Middle frontal gyrus (tissue), 1 donor: Measurements from ENCODE around the gene MIER2.
"Not testable (repeated sequence)": the region's sequence is repeated elsewhere in the genome, so short reads cannot be mapped to it uniquely, and the experiment has no call there.

Experiments used
- DNase-seq: peaks from one replicate; pipeline ENCODE4 v3.0.0-alpha.2; 2015; ENCODE audit warnings: low spot score; ENCODE audit errors: extremely low spot score

Gene MIER2

DNA sequence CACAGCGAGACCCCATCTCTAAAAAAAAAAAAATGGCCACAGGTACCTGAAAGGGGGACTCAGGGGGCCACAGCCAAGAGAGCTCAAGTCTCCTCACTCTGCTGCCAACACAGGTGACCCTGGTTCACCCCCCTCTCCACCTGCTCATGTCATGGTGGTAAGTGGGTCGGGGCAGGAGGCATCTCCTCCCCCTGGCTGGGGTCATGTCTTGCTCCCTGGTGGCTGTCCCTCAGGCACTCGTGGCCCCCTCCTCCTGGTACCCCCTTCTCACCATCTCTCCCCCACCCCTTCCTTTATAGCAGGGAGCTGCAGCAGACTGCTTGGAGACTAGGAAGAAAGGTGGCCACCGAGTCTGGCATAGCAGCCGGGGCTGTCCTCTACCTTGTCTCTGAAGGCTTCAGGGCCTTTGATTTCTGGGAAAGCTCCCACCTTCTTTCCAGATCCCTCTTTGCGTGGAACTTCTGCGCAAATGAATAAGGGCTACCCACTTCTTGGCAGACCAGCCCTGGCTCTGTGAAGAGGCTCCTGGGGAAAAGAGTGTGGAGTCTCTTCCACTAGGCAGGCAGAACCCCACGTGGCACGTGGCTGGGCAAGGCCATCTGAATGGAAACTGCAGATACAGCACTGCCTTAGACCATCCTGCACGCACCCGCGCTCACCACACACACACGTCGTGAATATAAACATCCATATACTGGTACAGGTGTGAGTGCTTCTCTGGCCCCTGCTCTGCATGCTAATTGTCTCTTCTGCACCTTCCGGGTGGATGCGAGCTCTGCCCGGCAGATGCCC lies 20.1 kb upstream of the MIER2 start:
- DNase-seq, result no peak

DNA sequence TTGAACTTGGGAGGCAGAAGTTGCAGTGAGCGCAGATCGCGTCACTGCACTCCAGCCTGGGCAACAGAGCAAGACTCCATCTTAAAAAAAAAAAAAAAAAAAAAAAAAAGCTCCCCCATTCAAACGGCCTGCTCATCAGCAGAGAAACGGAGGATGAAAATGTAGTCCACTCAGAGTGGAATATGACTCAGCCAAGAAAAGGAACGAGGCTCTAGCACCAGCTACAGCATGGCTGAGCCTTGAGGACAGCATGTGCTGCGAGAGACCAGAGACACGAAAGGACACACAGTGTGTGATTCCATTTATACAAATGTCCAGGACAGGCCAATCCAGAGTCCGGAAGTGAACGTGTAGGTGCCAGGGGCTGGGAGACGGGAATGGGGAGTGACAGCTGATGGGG lies 18.1 kb upstream of the MIER2 start:
- DNase-seq, result no peak

DNA sequence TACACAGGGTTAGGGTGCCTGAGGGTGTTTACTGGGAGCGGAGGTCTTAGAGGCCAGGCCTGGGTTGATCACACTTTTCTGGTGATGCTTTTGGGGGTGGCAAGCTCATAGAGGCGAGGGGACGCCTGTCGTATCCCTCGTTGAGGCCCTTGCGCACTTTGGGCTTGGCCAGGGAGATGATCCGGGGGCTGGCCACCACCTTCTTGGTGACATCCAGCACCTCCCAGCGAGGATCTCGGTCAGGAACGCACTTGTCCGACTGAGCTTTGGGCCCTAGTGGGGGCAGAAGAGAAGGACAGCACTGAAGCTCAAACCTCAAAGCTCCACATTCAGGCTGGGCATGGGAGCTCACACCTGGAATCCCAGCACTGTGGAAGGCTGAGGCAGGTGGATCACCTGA lies 17.6 kb upstream of the MIER2 start:
- DNase-seq, result no peak

DNA sequence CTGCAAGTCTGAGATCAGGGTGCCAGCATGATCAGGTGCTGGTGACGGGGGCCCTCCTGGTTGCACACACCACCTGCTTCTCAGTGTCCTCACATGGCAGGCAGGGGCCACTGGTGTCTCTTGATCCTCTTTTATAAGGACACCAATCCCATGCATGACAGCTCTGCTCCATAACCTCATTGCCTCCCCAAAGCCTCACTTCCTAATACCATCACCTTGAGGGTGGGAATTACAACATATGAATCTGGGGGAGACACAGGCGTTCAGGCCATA lies 15.0 kb upstream of the MIER2 start:
- DNase-seq, result no peak

DNA sequence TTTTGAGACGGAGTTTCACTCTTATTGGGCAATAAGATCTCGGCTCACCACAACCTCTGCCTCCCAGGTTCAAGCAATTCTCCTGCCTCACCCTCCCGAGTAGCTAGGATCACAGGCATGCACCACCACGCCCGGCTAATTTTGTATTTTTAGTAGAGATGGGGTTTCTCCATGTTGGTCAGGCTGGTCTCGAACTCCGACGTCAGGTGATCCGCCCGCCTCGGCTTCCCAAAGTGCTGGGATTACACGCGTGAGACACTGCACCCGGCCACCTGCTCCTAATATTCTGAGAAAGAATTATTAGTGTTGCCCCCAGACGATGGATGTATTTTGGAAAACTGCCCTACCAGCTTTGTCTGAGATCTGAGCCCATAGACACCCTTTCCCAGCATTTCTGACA lies 10.9 kb upstream of the MIER2 start:
- DNase-seq, result not testable (repeated sequence)

DNA sequence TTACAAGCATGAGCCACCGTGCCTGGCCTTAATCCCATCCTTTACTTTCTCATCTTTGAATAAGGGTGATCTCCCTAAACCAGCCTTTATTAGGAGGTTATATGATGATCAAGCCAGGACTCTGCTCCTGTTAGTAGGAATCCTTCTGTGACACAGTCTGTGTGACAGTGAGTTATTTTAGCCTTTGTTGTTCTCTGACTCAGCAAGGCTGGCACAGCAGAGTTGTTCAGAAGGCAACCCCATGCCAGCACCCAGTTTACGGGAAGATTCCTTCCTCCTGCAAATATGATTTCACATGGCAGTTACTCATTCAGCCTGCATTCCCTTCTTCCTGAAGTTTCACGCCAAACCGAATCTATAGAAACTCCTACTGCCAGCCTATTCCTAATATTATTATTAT lies 10.5 kb upstream of the MIER2 start:
- no peak for DNase-seq

DNA sequence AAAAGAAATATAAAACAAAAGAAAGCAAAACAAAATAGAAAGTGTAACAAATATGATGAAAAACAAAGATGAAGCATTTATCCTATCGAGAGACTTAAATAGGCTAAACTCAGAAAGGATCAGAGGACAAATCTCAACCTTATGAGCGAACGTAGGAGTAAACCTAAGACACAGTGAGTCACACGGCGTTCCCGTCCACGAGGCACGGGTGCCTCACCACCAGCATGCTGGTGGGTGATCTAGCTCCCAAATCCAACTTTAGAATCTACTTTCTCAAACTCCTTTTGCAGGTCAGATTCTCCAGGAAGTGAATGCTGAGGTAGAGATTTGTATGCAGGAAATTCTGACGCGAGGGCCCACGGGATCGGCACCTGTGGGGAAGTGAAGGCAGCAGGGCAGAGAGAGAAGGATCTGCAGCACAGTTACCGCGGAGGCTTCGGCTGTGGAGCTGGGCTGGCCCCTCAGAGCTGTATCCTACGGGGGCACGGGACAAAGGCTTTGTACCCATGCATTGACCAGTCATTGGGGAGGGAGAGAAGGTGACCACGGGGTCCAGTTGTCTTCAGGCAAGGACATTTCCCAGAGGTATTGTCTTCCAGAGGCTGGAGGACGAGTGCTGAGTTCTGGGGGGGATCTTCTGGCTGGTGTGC lies 7.5 kb upstream of the MIER2 start:
- DNase-seq, result no peak

DNA sequence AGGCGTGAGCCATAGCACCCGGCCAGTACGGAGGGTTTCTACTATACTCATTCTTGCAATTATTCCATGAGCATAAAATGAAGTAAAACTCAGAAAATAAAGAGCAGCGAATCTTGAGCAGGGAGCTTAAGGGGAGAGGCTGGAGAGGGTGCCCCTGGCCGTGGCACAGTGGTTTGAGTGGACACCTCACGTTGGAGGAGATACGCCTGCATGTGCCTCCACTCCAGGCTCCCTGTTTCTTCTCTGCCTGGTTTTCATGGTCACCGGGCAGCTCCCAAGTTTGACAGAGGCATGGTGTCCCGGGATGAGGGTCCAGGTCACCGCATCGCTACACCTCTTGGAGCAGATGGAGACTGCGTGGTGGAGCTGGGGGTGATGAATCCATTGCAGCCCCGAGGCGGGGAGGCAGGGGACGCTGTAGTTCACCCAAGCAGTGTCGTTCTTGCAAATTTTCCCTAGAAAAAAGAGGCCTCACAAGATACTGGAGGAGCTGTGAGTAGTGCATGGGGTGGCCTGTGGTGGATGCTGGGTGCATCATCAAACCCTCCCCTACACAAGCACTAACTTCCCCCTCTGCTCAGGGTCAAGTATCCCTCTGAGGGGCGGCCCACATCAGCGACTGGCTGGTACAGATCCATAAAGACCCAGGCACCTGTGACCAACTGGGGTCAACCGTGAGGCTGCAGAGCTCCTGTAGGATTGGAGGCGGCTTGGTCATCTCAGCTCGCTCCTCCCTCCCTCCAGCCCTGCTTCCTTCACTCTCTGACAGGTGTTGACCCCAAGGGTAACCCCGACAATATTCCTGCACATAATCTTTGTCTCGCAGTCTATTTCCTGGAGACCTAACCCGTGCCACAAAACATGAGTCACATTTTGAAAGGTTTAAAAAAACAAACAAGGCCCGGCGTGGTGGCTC lies 3.6 kb upstream of the MIER2 start:
- no peak for DNase-seq

DNA sequence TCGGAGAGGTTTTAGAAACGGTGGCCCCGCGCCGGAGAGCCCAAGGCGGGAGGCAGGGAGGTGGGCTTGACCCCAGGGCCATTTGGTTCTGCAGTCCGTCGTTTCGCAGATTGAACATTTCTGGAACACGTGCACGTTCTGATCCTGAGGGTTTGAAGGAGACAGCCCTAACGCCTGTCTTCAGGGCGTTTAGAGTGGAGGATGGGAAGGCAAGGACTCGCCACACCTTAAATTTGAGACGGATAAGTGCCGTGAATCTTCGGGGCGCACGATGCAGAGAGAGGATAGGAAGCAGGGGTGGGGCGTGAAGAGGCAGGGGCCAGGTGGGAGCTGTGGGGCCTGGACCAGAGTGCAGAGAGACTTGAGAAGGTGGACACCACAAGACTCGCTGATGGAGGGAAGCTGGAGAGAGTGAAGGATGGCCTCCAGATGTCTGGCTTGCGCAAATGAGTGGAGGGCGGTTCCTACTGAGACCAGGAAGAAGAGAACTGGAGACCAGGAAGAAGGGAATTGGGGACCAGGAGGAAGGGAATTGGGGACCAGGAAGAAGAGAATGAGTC lies 804 bp upstream of the MIER2 start:
- DNase-seq, result no peak

DNA sequence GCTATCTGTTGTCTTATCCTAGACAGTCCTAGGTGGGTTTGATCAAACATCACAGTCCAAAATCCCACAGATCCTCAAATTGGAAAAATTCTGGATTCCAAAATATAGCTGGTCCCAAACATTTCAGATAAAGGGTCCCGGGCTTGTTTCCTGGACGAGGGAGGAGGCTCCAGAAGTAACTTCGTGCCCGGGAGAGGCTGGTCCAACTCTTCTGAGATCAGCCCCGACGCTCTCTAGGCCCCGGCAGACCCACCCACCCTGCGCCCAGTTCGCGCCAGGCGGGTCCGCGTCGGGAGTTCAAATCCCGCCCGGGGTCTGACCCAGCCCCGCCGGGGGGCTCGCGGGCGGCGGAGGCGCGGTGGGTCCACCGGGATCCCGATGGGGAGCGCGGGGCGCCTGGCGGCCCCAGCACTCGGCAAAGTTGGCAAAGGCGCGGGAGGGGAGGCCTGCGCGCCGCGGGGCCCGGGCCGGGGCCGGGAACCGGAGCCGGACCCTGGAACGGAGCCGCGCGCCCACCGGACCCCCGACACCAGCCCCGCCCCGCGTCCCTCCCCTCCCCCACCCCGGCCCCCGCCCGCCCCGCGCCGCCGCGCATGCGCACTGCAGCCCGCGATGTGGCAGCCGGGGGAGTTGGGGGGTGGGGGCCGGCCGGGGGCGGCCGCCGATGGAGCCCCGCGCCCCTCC lies 513 bp downstream of the MIER2 start:
- DNase-seq, result no peak

DNA sequence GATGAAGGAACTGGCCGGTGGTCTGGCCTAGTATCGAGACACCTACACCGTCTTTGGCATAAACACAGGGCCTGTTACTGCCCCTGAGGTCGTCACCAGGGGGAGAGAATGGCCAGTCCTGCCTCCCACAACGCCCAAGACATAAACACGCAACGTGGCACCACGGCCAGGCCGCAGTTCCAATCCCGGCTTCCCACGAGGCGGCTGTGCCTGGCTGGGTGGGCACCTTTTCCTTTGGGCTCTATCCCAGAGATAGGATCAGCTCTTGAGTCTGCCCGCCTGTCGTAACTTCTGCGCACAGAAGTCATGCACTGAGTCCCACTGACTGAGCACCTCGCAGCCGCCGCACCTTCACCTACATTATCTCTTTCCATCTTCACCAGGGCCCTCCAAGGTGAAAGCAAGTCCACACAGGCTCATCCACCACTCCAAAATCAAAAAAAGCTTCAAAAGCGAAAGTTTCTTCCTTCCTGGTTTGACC lies 1.1 kb downstream of the MIER2 start:
- no peak for DNase-seq

DNA sequence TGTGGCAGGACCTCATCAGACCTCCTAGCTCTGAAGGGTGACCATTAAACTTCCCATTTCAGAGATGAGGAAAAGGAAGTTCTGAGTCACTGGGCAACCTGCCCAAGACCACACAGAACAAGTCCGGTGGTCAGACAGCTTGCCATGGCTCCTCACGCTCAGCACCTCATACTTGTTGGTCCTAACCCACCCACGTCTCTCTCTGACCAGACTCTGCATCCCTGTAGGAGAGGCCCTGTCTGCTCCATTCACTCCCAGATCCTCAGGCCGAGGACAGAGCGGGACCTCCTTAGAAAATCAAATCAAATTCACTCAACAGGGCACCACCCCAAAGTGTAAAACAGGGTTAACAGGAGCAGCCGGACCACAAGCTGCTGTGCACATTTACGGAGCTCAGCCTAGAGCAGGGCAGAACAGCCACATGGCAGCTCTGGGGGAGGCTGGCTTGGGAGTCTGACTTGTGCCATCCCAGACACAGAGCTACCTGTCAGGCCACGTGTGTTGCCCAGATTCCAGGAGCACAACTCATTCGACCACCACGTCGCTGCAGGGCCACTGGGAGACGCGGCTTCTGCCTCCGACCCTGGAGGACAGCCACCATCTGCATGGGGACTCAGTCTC lies 1.7 kb downstream of the MIER2 start:
- no peak for DNase-seq

DNA sequence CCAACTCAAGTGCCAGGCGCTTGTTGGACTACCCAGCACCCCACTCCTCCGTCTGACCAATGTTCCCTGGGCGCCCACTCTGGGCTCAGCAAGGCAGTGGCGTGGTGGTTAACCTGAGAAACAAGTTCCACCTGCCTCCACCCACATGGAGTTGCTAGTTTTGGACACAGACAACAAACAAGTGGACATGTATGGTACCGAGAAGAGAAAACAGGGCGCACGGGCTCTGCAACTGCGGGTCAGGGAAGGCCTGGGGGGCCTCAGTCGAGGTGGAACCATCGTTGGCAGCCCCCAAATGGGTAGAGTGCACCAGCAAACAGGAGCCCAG lies 2.5 kb downstream of the MIER2 start:
- DNase-seq, result no peak

DNA sequence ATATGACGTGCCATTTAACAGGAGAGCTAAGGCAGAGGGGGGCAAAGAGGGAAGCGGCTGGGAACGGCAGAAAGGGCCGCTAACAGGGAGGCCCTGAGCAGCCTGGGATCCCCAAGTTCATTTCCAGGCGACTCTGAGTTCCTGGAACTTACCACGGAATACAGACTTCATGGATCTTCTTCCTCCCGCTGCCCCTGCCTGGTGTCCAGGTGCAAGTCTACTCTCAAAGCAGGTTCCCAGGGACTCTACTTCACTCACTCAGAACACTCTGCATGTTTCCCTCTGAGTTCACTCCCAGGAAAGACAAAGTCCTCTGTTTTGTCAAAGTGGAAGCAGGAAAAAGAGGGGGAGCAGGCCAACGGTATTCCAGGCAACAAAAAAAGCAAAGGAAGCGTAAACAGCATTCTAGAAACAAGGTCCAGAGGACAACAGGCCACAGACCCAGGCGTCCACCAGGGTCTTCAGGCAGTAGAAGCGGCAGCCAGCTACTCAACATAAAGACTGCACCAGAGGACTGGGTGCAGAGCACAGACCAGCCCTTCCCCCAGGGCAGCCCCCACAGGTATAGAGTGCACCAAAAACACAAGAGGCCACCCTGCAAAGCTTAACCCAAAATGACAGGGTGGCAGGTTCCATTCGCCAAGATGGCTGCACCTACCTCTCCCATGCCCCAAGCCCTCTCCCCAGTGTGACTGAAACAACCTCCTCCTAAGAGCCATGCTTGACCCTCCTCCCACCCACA lies 3.0 kb downstream of the MIER2 start:
- DNase-seq, result no peak

DNA sequence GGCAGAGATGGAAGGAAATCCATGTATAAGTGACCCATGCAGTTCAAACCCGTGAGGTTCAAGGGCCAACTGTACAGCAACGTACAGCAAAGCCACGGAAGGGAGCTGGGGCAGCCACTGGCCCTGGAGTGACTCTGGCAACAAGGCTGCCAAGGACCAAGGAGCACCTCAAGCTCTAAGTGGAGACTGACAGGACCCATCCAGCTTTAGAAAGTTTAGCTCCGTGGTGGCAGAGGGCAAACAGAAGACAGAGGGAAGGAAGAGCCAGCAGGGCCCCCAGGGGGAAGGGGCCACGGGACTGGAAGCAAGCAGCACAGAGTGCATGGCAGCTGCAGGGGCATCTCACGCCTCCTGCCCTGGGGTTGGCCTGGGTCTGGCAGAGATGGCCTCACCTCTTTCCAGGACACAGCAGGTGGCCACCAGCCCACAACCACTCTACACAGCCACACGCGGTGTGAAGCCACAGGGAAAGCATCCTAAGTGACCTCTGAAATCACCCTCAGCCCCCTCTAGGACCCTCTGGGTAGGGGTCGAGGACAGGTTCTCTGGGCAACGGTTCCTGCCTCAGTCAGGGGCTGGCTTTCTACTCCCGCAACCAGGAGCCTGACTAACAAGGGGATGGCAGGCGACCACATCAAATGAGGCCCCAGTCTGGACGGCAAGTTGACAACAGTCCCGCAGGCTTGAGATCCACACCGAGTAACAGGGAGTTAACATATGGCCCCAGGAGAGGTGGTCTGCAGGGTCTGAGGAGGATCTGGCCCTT lies 3.8 kb downstream of the MIER2 start:
- DNase-seq, result no peak

DNA sequence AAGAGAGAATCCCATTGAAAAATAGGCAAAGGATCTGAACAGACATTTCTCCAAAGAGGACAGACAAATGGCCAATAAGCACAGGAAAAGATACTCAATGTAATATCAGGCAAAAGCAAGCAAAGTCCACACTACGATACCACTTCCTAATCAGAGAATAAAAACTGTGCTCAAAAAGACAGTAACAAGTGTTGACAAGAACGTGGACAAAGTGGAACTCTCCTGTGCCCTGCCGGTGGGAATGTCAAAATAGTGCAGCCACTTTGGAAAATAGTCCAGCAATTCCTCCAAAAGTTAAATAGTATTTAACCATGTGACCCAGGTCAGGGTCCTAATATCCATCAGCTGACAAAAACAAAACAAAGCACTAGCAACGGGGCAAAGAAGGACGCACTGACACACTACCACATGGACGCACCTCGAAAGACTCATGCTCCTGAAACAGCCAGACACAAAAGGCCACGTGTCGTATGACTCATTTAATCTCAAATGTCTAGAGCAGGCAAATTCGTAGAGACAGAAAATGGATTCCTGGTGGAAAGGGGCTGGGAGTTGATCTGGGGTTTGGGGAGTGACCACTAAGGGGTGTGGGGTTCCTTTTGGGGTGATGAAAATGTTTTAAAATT lies 5.2 kb downstream of the MIER2 start:
- no peak for DNase-seq

DNA sequence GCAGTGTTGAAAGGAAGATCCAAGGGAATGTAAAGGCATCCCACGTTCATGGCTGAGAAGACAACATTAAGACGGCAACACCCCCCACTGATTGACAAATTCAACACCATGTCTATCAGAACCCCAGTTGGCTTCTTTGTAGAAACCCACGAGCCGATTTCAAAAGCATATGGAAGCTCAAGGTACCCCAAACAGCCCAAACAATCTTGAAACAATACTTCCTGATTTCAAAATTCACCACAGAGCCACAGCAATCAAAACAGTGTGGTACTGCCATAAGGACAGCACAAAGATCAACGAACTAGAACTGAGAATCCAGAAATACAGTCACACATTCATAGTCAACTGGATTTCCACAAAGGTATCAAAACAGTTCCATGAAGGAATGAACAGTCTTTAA lies 6.2 kb downstream of the MIER2 start:
- DNase-seq, result no peak

DNA sequence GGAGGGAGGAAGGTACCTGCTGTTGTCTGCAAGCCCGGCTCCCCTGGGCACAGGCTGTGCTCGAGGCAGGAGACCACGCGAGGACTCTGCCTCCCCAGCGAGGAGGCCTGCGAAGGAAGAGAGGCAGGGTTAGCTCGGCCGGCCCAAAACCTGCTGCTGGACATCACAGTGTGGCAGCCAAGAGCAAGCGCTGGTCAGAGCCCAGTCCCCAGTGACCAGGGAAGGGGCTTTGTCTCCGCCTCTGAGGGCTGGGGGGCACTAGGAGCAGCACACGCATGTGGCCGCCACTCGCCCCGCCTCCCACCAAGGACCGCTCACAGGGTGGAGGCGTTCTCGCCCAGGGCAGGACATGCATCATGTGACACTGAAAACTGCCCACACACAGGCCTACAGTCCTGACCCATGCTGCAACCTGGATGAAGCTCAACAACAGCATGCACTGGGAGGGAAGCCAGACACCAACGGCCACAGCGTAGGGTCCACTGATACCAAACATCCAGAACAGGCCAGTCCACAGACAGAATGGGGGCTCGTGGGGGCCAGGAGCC lies 8.5 kb downstream of the MIER2 start:
- DNase-seq, result no peak
